ENCODE data around the gene CIAO3. TPM values are rescaled to one million over a fixed set of nuclear protein-coding genes. Genes with fewer than 3 reads are reported as not detected.

Gene CIAO3
- total and polyA plus RNA-seq, 4 experiments from 2014 or later = 10.8 to 58.2 (median 42.1) TPM

GRCh38 chr16:689175-689897, 51.5 kb downstream of the CIAO3 start:
- no peak for DNase-seq
- Histone ChIP-seq H3K4me1 (ENCODE audit: insufficient read depth, low read length) (peaks cover 38% of the 10 kb centered on the region), H3K27ac (ENCODE audit: low read depth, low read length) (peak overlapping the region; percentile 64), H3K9me3 (ENCODE audit: control insufficient read depth in 1 of 2, low read length in 2 of 2) (no peaks in the 10 kb centered on the region), H3K36me3 (ENCODE audit: insufficient read depth, low read length) (no peaks in the 10 kb centered on the region), H3K4me3 (ENCODE audit: low read length in 2 of 2) (peak overlapping the region; percentile 70 to 93), H3K27me3 (ENCODE audit: insufficient read depth, low read length) (no peaks in the 10 kb centered on the region)
- CTCF ChIA-PET (ENCODE audit: partially characterized antibody) = interaction anchor here (1.0 to 1.8 kb wide), 3 partner anchors 13 to 23 kb away, joined by 3 to 4 read pairs (median 4); no protein-coding TSS in a partner anchor
- Mint-ChIP-seq H3K27me3 (no peaks in the 10 kb centered on the region), H3K4me3 (peak overlapping the region; percentile 89 to 94 (median 90)), H3K27ac (peak overlapping the region; percentile 88 to 93 (median 92)), H3K4me1 (peaks cover 10 to 41% (median 27%) of the 10 kb centered on the region in 4 donors), H3K36me3 (peaks cover 0 to 2% of the 10 kb centered on the region in 2 donors), H3K9me3 (peaks cover 0 to 1% (median 0%) of the 10 kb centered on the region in 8 donors)
- POLR2A ChIA-PET (ENCODE audit: partially characterized antibody) = interaction anchor here (1.5 to 8.0 kb wide), 13 partner anchors 7 to 53 kb away, joined by 4 to 212 read pairs (median 8); partner anchors contain the start of genes ANTKMT, CCDC78, HAGHL and JMJD8
- intact Hi-C loops (cut with micrococcal nuclease) = no loop called here

GRCh38 chr16:687499-687898, 53.3 kb downstream of the CIAO3 start:
- peaks cover 11 to 43% (median 28%) of the 10 kb centered on the region in 4 donors for H3K4me1 Mint-ChIP-seq
- intact Hi-C loops (cut with micrococcal nuclease) = no loop called here
- Histone ChIP-seq H3K27me3 (ENCODE audit: insufficient read depth, low read length) (no peaks in the 10 kb centered on the region), H3K4me3 (ENCODE audit: low read length in 2 of 2) (no peak overlapping the region), H3K9me3 (ENCODE audit: control insufficient read depth in 1 of 2, low read length in 2 of 2) (no peaks in the 10 kb centered on the region), H3K27ac (ENCODE audit: low read depth, low read length) (no peak overlapping the region), H3K36me3 (ENCODE audit: insufficient read depth, low read length) (peaks cover 4% of the 10 kb centered on the region), H3K4me1 (ENCODE audit: insufficient read depth, low read length) (peaks cover 50% of the 10 kb centered on the region)
- H3K9me3 Mint-ChIP-seq = peaks cover 0 to 1% (median 0%) of the 10 kb centered on the region in 8 donors
- ChIA-PET POLR2A (ENCODE audit: partially characterized antibody) (interaction anchor here (0.9 to 10.2 kb wide), 3 partner anchors 5 to 27 kb away, joined by 4 to 212 read pairs (median 5); partner anchors contain the start of genes METRN, RHBDL1 and WDR24), CTCF (ENCODE audit: partially characterized antibody) (interaction anchor here (0.8 kb wide), 1 partner anchor 34 kb away, joined by 3 read pairs; the partner anchor contains the start of gene ANTKMT)
- H3K27me3 Mint-ChIP-seq = no peaks in the 10 kb centered on the region
- peak overlapping the region in 2 of 8 donors; percentile 2 to 30 for H3K4me3 Mint-ChIP-seq
- peaks cover 1 to 6% of the 10 kb centered on the region in 2 donors for H3K36me3 Mint-ChIP-seq
- no peak overlapping the region for H3K27ac Mint-ChIP-seq
- DNase-seq = no peak

- Histone ChIP-seq H3K27me3 (ENCODE audit: insufficient read depth, low read length) (no peaks in the 10 kb centered on the region), H3K9me3 (ENCODE audit: control insufficient read depth in 1 of 2, low read length in 2 of 2) (no peaks in the 10 kb centered on the region), H3K4me1 (ENCODE audit: insufficient read depth, low read length) (peaks cover 58% of the 10 kb centered on the region), H3K27ac (ENCODE audit: low read depth, low read length) (no peak overlapping the region), H3K4me3 (ENCODE audit: low read length in 2 of 2) (no peak overlapping the region), H3K36me3 (ENCODE audit: insufficient read depth, low read length) (peaks cover 9% of the 10 kb centered on the region)
- H3K4me1 Mint-ChIP-seq = peaks cover 10 to 51% (median 28%) of the 10 kb centered on the region in 4 donors
- no peak for DNase-seq
- peak overlapping the region in 3 of 8 donors; percentile 17 to 59 (median 51) for H3K4me3 Mint-ChIP-seq
- intact Hi-C loops (cut with micrococcal nuclease) = no loop called here
- no peak overlapping the region for H3K27ac Mint-ChIP-seq
- CTCF ChIA-PET (ENCODE audit: partially characterized antibody) = interaction anchor here (1.0 kb wide), 2 partner anchors 9 to 26 kb away, joined by 3 to 4 read pairs; no protein-coding TSS in a partner anchor
- H3K27me3 Mint-ChIP-seq = no peaks in the 10 kb centered on the region
- H3K36me3 Mint-ChIP-seq = peaks cover 4 to 11% of the 10 kb centered on the region in 2 donors
- POLR2A ChIA-PET (ENCODE audit: partially characterized antibody) = interaction anchor here (1.0 to 10.2 kb wide), 2 partner anchors 6 to 14 kb away, joined by 3 to 212 read pairs; partner anchors contain the start of gene WDR24
- H3K9me3 Mint-ChIP-seq = peaks cover 0 to 3% (median 0%) of the 10 kb centered on the region in 8 donors
Measured at GRCh38 chr16:686459-687260, 54.1 kb downstream of the CIAO3 start.

GRCh38 chr16:685967-686366, 54.8 kb downstream of the CIAO3 start:
- no peaks in the 10 kb centered on the region for H3K27me3 Mint-ChIP-seq
- peaks cover 65% of the 10 kb centered on the region for H3K4me1 ChIP-seq (ENCODE audit: insufficient read depth, low read length)
- DNase-seq = no peak
- H3K4me3 ChIP-seq (ENCODE audit: low read length in 2 of 2) = no peak overlapping the region
- no peaks in the 10 kb centered on the region for H3K9me3 ChIP-seq (ENCODE audit: control insufficient read depth in 1 of 2, low read length in 2 of 2)
- peaks cover 9 to 54% (median 32%) of the 10 kb centered on the region in 4 donors for H3K4me1 Mint-ChIP-seq
- H3K27ac Mint-ChIP-seq = peak overlapping the region in 2 of 7 donors; percentile 48 to 72
- ChIA-PET POLR2A (ENCODE audit: partially characterized antibody) (interaction anchor here (1.0 to 10.2 kb wide), 2 partner anchors 7 to 13 kb away, joined by 3 to 212 read pairs; partner anchors contain the start of gene WDR24), CTCF (ENCODE audit: partially characterized antibody) (interaction anchor here (1.0 kb wide), 2 partner anchors 9 to 26 kb away, joined by 3 to 4 read pairs; no protein-coding TSS in a partner anchor)
- intact Hi-C loops (cut with micrococcal nuclease) = loop anchor here (2.0 kb wide), 1 partner anchor 37 kb away; the partner anchor contains the start of gene WDR90
- H3K4me3 Mint-ChIP-seq = peak overlapping the region in 5 of 8 donors; percentile 9 to 59 (median 46)
- peaks cover 12% of the 10 kb centered on the region for H3K36me3 ChIP-seq (ENCODE audit: insufficient read depth, low read length)
- H3K36me3 Mint-ChIP-seq = peaks cover 4 to 18% of the 10 kb centered on the region in 2 donors
- no peak overlapping the region for H3K27ac ChIP-seq (ENCODE audit: low read depth, low read length)
- no peaks in the 10 kb centered on the region for H3K27me3 ChIP-seq (ENCODE audit: insufficient read depth, low read length)
- peaks cover 0 to 1% (median 0%) of the 10 kb centered on the region in 8 donors for H3K9me3 Mint-ChIP-seq

- intact Hi-C loops (cut with micrococcal nuclease) = loop anchor here (1.0 to 2.0 kb wide), 2 partner anchors 17 to 36 kb away; partner anchors contain the start of genes RHOT2 and WDR90
- Histone ChIP-seq H3K27me3 (ENCODE audit: insufficient read depth, low read length) (no peaks in the 10 kb centered on the region), H3K36me3 (ENCODE audit: insufficient read depth, low read length) (peaks cover 12% of the 10 kb centered on the region), H3K27ac (ENCODE audit: low read depth, low read length) (no peak overlapping the region), H3K4me1 (ENCODE audit: insufficient read depth, low read length) (peaks cover 62% of the 10 kb centered on the region), H3K9me3 (ENCODE audit: control insufficient read depth in 1 of 2, low read length in 2 of 2) (no peaks in the 10 kb centered on the region), H3K4me3 (ENCODE audit: low read length in 2 of 2) (no peak overlapping the region)
- CTCF ChIA-PET (ENCODE audit: partially characterized antibody) = no interaction called here
- Mint-ChIP-seq H3K27me3 (no peaks in the 10 kb centered on the region), H3K4me1 (peaks cover 5 to 47% (median 29%) of the 10 kb centered on the region in 4 donors), H3K9me3 (peaks cover 0 to 1% (median 0%) of the 10 kb centered on the region in 8 donors), H3K4me3 (peak overlapping the region in 2 of 8 donors; percentile 10 to 29), H3K27ac (peak overlapping the region in 1 of 7 donors; percentile 86), H3K36me3 (peaks cover 4 to 17% of the 10 kb centered on the region in 2 donors)
- DNase-seq = no peak
- POLR2A ChIA-PET (ENCODE audit: partially characterized antibody) = interaction anchor here (0.8 to 10.2 kb wide), 8 partner anchors 8 to 48 kb away, joined by 3 to 212 read pairs (median 7); partner anchors contain the start of genes RHBDL1, RHOT2 and WDR24
Measured at GRCh38 chr16:684961-685696, 55.7 kb downstream of the CIAO3 start.

Data from CD4-positive, alpha-beta memory T cell (primary cell).